RWPE2 (cell line): Measurements from ENCODE around the gene HEBP1.

Source experiments
- ATAC-seq: fragments of 200-7000 bp; cut with Tn5 transposase; 3 replicates; pipeline ENCODE4 v1.9.1; 2021; ENCODE audit warnings: low read depth
- DNase-seq: peaks from one replicate; pipeline ENCODE4 v3.0.0-alpha.2; 2020; ENCODE audit warnings: low spot score
- H3K27ac ChIP-seq: fragments of 450-650 bp; 2 replicates; pipeline ENCODE4 v1.5.1; 2017; ENCODE audit warnings: mild to moderate bottlenecking; ENCODE audit not compliant: poor library complexity, severe bottlenecking
- H3K27me3 ChIP-seq: fragments of 250-450 bp; sonication (Bioruptor Pico); 2 replicates; pipeline ENCODE4 v1.5.1; 2021; ENCODE audit warnings: mild to moderate bottlenecking, moderate library complexity; ENCODE audit not compliant: insufficient read depth, poor library complexity, severe bottlenecking
- H3K36me3 ChIP-seq: fragments of 250-450 bp; sonication (Bioruptor Pico); 2 replicates; pipeline ENCODE4 v1.5.1; 2020; ENCODE audit warnings: low read depth, mild to moderate bottlenecking, moderate library complexity
- H3K4me1 ChIP-seq: fragments of 250-450 bp; sonication (Bioruptor Pico); 2 replicates; pipeline ENCODE4 v1.5.1; 2021; ENCODE audit warnings: mild to moderate bottlenecking, moderate library complexity; ENCODE audit not compliant: insufficient read depth, poor library complexity, severe bottlenecking
- H3K4me3 ChIP-seq: fragments of 250-450 bp; sonication (Bioruptor Pico); 2 replicates; pipeline ENCODE4 v1.5.1; 2021; ENCODE audit warnings: mild to moderate bottlenecking, moderate library complexity; ENCODE audit not compliant: severe bottlenecking
- H3K9me3 ChIP-seq: fragments of 250-450 bp; sonication (Bioruptor Pico); 2 replicates; pipeline ENCODE4 v1.5.1; 2021; ENCODE audit warnings: mild to moderate bottlenecking, moderate library complexity; ENCODE audit not compliant: severe bottlenecking
- TF ChIP-seq, protein P1 (sequence below): fragments of 450-650 bp; IDR thresholded peaks from one replicate; pipeline ENCODE4 v1.5.1; 2017; ENCODE audit warnings: mild to moderate bottlenecking, moderate library complexity; ENCODE audit not compliant: poor library complexity, severe bottlenecking

Gene HEBP1

DNA sequence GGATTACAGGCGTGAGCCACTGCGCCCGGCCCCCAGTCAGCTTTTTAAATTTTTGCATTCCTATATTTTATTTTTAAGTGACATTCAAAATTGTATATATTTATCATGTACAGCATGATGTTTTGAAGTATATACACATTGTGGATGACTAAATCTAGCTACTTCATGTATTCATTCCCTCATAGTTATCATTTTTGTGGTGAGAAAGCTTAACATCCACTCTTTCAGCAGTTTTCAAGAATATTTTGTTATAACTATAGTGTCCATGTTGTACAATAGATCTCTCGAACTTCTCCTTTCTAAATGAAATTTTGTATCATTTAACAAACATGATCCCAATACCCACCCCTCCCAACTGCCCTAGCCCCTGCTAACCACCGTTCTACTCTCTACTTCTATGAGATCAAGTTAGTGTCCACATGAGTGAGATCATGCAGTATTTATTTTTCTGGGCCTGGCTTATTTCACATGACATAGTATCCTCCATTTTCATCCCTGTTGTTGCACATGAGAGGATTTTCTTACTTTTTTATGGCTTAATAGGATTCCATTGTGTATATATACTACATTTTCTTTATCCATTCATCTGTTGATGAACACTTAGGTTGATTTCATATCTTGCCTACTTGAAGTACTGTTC lies 8.8 kb upstream of the HEBP1 start:
- Histone ChIP-seq H3K9me3 (no peaks in the 10 kb centered on the region), H3K4me3 (no peak overlapping the region), H3K4me1 (no peaks in the 10 kb centered on the region), H3K27me3 (no peaks in the 10 kb centered on the region), H3K36me3 (no peaks in the 10 kb centered on the region), H3K27ac (no peak overlapping the region)
- DNase-seq, result no peak
- TF ChIP-seq, protein P1, sequence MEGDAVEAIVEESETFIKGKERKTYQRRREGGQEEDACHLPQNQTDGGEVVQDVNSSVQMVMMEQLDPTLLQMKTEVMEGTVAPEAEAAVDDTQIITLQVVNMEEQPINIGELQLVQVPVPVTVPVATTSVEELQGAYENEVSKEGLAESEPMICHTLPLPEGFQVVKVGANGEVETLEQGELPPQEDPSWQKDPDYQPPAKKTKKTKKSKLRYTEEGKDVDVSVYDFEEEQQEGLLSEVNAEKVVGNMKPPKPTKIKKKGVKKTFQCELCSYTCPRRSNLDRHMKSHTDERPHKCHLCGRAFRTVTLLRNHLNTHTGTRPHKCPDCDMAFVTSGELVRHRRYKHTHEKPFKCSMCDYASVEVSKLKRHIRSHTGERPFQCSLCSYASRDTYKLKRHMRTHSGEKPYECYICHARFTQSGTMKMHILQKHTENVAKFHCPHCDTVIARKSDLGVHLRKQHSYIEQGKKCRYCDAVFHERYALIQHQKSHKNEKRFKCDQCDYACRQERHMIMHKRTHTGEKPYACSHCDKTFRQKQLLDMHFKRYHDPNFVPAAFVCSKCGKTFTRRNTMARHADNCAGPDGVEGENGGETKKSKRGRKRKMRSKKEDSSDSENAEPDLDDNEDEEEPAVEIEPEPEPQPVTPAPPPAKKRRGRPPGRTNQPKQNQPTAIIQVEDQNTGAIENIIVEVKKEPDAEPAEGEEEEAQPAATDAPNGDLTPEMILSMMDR, result no peak
- ATAC-seq, result no peak

GRCh38 chr12:13007496-13008233 lies 7.6 kb upstream of the HEBP1 start:
- TF ChIP-seq, protein P1, result no peak
- no peak for ATAC-seq

GRCh38 chr12:13005649-13006048 lies 5.6 kb upstream of the HEBP1 start:
- Histone ChIP-seq H3K4me1 (no peaks in the 10 kb centered on the region), H3K4me3 (no peak overlapping the region), H3K27me3 (no peaks in the 10 kb centered on the region), H3K27ac (no peak overlapping the region), H3K36me3 (no peaks in the 10 kb centered on the region), H3K9me3 (no peaks in the 10 kb centered on the region)
- ATAC-seq, result no peak
- TF ChIP-seq, protein P1, result no peak
- DNase-seq, result no peak

More at GRCh38 chr12:13007496-13008233, 7.6 kb upstream of the HEBP1 start:
- no peak for DNase-seq
- no peak overlapping the region for H3K27ac ChIP-seq
- H3K4me3 ChIP-seq, result no peak overlapping the region
- H3K36me3 ChIP-seq, result no peaks in the 10 kb centered on the region
- no peaks in the 10 kb centered on the region for H3K9me3 ChIP-seq
- no peaks in the 10 kb centered on the region for H3K27me3 ChIP-seq
- H3K4me1 ChIP-seq, result no peaks in the 10 kb centered on the region

GRCh38 chr12:13004986-13005385 lies 4.9 kb upstream of the HEBP1 start:
- no peaks in the 10 kb centered on the region for H3K27me3 ChIP-seq
- DNase-seq (no peak), ATAC-seq (no peak)

More at GRCh38 chr12:13004986-13005385, 4.9 kb upstream of the HEBP1 start:
- Histone ChIP-seq H3K27ac (no peak overlapping the region), H3K4me3 (no peak overlapping the region), H3K4me1 (no peaks in the 10 kb centered on the region), H3K36me3 (no peaks in the 10 kb centered on the region), H3K9me3 (no peaks in the 10 kb centered on the region)
- TF ChIP-seq, protein P1, result no peak
